HepG2 (cell line): ENCODE results near the gene NUFIP2.

Experiments used
- EHMT2 ChIP-seq: fragments of 200-600 bp; sonication (generic); IDR thresholded peaks from 2 replicates; pipeline ENCODE4 v1.7.0; 2017; ENCODE audit warnings: antibody characterized with exemption, low read depth, low read length, borderline replicate concordance
- EZH2 ChIP-seq: conservative IDR thresholded peaks from 2 replicates; pipeline ENCODE4 v1.6.1; 2012; ENCODE audit warnings: mild to moderate bottlenecking, low read depth, low read length, moderate library complexity
- POLR2AphosphoS5 ChIP-seq: IDR thresholded peaks from 2 replicates; pipeline ENCODE4 v1.6.1; 2012; ENCODE audit warnings: low read depth, low read length
- RFX5 ChIP-seq: IDR thresholded peaks from 2 replicates; pipeline ENCODE4 v1.6.1; 2011; ENCODE audit warnings: low read depth, low read length, improper control_type of control experiment
- SMC3 ChIP-seq: IDR thresholded peaks from 2 replicates; pipeline ENCODE4 v1.6.1; 2011; ENCODE audit warnings: low read length, improper control_type of control experiment
- TP53 ChIP-seq: sonication (generic); formaldehyde crosslinking; conservative IDR thresholded peaks from 2 replicates; pipeline ENCODE4 v1.4.0; 2020; ENCODE audit warnings: missing genetic modification reagents
- ZBTB8A ChIP-seq: sonication (generic); formaldehyde crosslinking; IDR thresholded peaks from 2 replicates; pipeline ENCODE4 v1.4.0; 2020; ENCODE audit warnings: mild to moderate bottlenecking, low read depth, missing genetic modification reagents, borderline replicate concordance
- ZNF556 ChIP-seq: sonication (generic); formaldehyde crosslinking; IDR thresholded peaks from 2 replicates; pipeline ENCODE4 v1.4.0; 2020; ENCODE audit warnings: mild to moderate bottlenecking, missing genetic modification reagents, borderline replicate concordance
- TF ChIP-seq, protein P1 (sequence below): sonication (generic); formaldehyde crosslinking; IDR thresholded peaks from 2 replicates; pipeline ENCODE4 v1.5.0; 2020; ENCODE audit warnings: mild to moderate bottlenecking, missing genetic modification reagents, moderate library complexity
- TF ChIP-seq, protein P2 (sequence below): sonication (generic); formaldehyde crosslinking; IDR thresholded peaks from 2 replicates; pipeline ENCODE4 v1.4.0; 2020; ENCODE audit warnings: missing genetic modification reagents
- TF ChIP-seq, protein P3 (sequence below): IDR thresholded peaks from 2 replicates; pipeline ENCODE4 v1.6.1; 2012; ENCODE audit warnings: inconsistent platforms
- TF ChIP-seq, protein P4 (sequence below), 2 experiments: sonication (generic) in 1 of 2; formaldehyde crosslinking in 1 of 2; IDR thresholded peaks; 2 replicates each; pipeline versions ENCODE4 v1.5.1 to v1.6.1; 2011 to 2020; ENCODE audit warnings: borderline replicate concordance in 1 of 2, low read depth in 1 of 2, low read length in 1 of 2, mild to moderate bottlenecking in 1 of 2, missing genetic modification reagents in 1 of 2, moderate library complexity in 1 of 2
- TF ChIP-seq, protein P5 (sequence below): conservative IDR thresholded peaks from 2 replicates; pipeline ENCODE4 v1.6.1; 2018; ENCODE audit warnings: missing genetic modification reagents
- TF ChIP-seq, protein P6 (sequence below): sonication (generic); formaldehyde crosslinking; IDR thresholded peaks from 2 replicates; pipeline ENCODE4 v1.8.0; 2022; ENCODE audit warnings: low read depth, missing genetic modification reagents

DNA sequence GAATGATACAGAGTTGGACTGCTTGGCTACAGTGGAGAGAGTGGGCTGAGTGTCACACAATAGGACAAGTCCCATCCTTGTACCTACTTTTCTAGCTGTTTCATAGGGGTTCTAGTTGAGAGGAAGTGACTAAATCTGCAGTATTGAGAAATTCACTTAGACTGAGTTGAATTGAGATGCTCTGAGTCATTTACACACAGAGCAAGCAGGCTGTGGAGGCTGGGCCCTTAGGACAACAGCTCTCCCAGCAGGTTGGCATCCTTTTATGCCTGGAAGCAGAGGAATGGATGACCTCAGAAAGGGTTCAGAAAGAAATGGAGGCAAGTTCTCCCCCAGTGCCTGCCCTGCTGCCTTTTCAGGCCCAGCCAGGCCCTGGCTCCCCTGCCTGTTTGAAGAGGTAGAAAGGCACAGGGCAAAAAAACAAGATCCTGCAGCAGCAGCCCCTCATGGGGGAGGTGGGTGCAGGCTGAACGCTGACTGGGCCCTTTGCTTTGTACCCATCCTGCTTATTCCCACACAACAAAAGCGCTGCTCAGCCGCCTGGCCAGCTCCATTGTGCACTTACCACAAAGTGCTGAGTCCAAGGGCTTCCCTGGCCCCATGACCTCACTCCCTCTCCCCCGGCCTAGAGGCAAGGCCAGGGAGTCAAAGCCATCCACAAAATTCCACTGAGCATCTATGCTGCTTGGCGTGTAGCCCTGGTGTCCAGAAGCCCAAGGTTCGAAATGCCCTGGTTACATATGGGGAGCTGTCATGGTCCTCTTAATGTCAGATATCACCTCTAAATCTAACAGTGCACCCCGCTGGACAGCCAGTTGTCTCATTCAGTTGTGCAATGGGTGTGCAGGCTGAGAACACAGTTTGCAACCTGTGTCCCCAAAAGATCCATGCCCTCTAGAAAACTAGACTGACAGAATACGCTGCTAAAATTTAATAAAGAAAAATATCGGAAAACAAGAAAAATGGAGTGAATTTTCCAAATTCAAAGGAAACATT, 52.7 kb downstream of the NUFIP2 start:
- TF ChIP-seq, protein P1, sequence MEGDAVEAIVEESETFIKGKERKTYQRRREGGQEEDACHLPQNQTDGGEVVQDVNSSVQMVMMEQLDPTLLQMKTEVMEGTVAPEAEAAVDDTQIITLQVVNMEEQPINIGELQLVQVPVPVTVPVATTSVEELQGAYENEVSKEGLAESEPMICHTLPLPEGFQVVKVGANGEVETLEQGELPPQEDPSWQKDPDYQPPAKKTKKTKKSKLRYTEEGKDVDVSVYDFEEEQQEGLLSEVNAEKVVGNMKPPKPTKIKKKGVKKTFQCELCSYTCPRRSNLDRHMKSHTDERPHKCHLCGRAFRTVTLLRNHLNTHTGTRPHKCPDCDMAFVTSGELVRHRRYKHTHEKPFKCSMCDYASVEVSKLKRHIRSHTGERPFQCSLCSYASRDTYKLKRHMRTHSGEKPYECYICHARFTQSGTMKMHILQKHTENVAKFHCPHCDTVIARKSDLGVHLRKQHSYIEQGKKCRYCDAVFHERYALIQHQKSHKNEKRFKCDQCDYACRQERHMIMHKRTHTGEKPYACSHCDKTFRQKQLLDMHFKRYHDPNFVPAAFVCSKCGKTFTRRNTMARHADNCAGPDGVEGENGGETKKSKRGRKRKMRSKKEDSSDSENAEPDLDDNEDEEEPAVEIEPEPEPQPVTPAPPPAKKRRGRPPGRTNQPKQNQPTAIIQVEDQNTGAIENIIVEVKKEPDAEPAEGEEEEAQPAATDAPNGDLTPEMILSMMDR (CRISPR knock-in tag) = peak; percentile 32; the same call in 1 of the 2 replicates
- TF ChIP-seq, protein P2, sequence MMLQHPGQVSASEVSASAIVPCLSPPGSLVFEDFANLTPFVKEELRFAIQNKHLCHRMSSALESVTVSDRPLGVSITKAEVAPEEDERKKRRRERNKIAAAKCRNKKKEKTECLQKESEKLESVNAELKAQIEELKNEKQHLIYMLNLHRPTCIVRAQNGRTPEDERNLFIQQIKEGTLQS (CRISPR knock-in tag) = no peak
- TF ChIP-seq ZNF556 (CRISPR knock-in tag) (no peak), EZH2 (no peak), TP53 (no peak), SMC3 (no peak), ZBTB8A (CRISPR knock-in tag) (no peak), RFX5 (no peak), POLR2AphosphoS5 (no peak), EHMT2 (no peak)
- TF ChIP-seq, protein P3, sequence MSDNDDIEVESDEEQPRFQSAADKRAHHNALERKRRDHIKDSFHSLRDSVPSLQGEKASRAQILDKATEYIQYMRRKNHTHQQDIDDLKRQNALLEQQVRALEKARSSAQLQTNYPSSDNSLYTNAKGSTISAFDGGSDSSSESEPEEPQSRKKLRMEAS = no peak
- TF ChIP-seq, protein P4, sequence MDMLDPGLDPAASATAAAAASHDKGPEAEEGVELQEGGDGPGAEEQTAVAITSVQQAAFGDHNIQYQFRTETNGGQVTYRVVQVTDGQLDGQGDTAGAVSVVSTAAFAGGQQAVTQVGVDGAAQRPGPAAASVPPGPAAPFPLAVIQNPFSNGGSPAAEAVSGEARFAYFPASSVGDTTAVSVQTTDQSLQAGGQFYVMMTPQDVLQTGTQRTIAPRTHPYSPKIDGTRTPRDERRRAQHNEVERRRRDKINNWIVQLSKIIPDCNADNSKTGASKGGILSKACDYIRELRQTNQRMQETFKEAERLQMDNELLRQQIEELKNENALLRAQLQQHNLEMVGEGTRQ (IDR thresholded peaks at IDR 0.05; ENCODE audit: low read depth, low read length) = no peak
- TF ChIP-seq, protein P4 (CRISPR knock-in tag; IDR thresholded peaks at IDR 0.05; ENCODE audit: borderline replicate concordance) = no peak
- TF ChIP-seq, protein P5, sequence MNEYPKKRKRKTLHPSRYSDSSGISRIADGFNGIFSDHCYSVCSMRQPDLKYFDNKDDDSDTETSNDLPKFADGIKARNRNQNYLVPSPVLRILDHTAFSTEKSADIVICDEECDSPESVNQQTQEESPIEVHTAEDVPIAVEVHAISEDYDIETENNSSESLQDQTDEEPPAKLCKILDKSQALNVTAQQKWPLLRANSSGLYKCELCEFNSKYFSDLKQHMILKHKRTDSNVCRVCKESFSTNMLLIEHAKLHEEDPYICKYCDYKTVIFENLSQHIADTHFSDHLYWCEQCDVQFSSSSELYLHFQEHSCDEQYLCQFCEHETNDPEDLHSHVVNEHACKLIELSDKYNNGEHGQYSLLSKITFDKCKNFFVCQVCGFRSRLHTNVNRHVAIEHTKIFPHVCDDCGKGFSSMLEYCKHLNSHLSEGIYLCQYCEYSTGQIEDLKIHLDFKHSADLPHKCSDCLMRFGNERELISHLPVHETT (CRISPR knock-in tag) = no peak
- TF ChIP-seq, protein P6, sequence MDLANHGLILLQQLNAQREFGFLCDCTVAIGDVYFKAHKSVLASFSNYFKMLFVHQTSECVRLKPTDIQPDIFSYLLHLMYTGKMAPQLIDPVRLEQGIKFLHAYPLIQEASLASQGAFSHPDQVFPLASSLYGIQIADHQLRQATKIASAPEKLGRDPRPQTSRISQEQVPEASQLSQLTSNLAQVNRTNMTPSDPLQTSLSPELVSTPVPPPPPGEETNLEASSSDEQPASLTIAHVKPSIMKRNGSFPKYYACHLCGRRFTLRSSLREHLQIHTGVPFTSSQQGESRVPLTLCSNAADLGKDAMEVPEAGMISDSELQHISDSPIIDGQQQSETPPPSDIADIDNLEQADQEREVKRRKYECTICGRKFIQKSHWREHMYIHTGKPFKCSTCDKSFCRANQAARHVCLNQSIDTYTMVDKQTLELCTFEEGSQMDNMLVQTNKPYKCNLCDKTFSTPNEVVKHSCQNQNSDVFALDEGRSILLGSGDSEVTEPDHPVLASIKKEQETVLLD (CRISPR knock-in tag) = no peak
